Skeletal muscle tissue (tissue), 4 donors: ENCODE measurements around the gene SLC34A2. TPM values are rescaled to one million over a fixed set of nuclear protein-coding genes. Genes with fewer than 3 reads are reported as not detected.
"Not testable (repeated sequence)": the region's sequence is repeated elsewhere in the genome, so short reads cannot be mapped to it uniquely, and the experiment has no call there.

Experiments used
- H3K27ac ChIP-seq: one replicate; pipeline ENCODE4 v1.7.0; 2013; ENCODE audit warnings: mild to moderate bottlenecking, low read depth, low read length, inconsistent platforms
- H3K27me3 ChIP-seq, 3 donors: one replicate each; pipeline ENCODE4 v1.7.0; 2013; ENCODE audit warnings: low read length in 3 of 3; ENCODE audit not compliant: control insufficient read depth in 3 of 3, insufficient read depth in 3 of 3
- H3K36me3 ChIP-seq, 3 donors: one replicate each; pipeline ENCODE4 v1.7.0; 2013; ENCODE audit warnings: low read length in 3 of 3; ENCODE audit not compliant: control insufficient read depth in 3 of 3, insufficient read depth in 3 of 3
- H3K4me1 ChIP-seq, 3 donors: one replicate each; pipeline ENCODE4 v1.7.0; 2013; ENCODE audit warnings: low read length in 3 of 3, mild to moderate bottlenecking in 3 of 3; ENCODE audit not compliant: control insufficient read depth in 3 of 3, insufficient read depth in 3 of 3
- H3K4me3 ChIP-seq, 3 donors: one replicate each; pipeline ENCODE4 v1.7.0; 2013; ENCODE audit warnings: low read length in 3 of 3
- H3K9ac ChIP-seq, 3 donors: one replicate each; pipeline ENCODE4 v1.7.0; 2013; ENCODE audit warnings: low read length in 3 of 3, mild to moderate bottlenecking in 3 of 3, moderate library complexity in 2 of 3, low read depth in 1 of 3
- H3K9me3 ChIP-seq, 3 donors: one replicate each; pipeline ENCODE4 v1.7.0; 2013; ENCODE audit warnings: low read length in 3 of 3; ENCODE audit not compliant: control insufficient read depth in 3 of 3
- total RNA-seq: library from RNA; depleted of rRNA; stranded (reverse); fragments of >200 nt; gene quantifications from one replicate; pipeline ENCODE4 v1.2.3, GENCODE V29; 2014
- donor health status: Osteomylitis.

SLC34A2 gene
- total RNA-seq, 1 donor from 2014 or later: not detected

DNA sequence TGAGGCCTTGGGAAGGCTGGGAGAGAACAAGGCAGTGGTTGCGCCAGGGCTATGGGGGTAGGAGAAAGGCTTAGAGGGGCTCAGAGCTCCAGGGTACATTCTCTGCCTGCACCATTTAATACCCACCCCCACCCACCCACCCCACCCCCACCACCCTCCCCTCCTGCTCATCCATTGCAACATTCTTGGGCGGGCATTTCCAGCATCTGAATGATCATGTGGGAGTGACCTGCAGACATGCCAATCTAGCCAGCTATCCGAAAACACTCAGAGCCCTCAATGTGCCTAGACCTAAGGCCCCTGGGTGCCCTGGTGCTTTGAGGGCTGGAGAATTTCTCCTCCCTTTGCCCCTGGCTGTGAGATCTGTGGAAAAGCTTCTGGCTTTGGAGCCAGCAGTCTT is 3.1 kb downstream of the SLC34A2 start:
- no peak overlapping the region for H3K4me3 ChIP-seq
- no peak overlapping the region for H3K27ac ChIP-seq
- no peak overlapping the region for H3K9ac ChIP-seq
- no peaks in the 10 kb centered on the region for H3K36me3 ChIP-seq
- H3K4me1 ChIP-seq: no peaks in the 10 kb centered on the region
- H3K9me3 ChIP-seq: no peaks in the 10 kb centered on the region
- peaks cover 28 to 38% (median 30%) of the 10 kb centered on the region in 3 donors for H3K27me3 ChIP-seq

DNA sequence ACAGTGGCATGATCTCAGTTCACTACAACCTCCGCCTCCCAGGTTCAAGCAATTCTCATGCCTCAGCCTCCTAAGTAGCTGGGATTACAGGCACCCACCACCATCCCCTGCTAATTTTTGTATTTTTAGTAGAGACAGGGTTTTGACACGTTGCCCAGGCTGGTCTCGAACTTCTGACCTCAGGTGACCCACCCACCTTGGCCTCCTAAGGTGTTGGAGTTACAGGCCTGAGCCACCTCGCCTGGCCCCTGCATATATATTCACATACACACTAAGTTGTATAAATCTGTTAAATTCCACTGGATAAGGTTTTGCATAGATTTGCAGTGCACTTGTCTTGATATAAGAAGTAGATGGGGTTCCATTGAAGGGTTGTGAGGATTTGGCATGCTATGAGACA is 5.8 kb downstream of the SLC34A2 start:
- H3K36me3 ChIP-seq, H3K27ac ChIP-seq, H3K9ac ChIP-seq, H3K4me1 ChIP-seq, H3K4me3 ChIP-seq, H3K9me3 ChIP-seq: not testable (repeated sequence)
- H3K27me3 ChIP-seq: peaks cover 7 to 13% (median 7%) of the 10 kb centered on the region in 3 donors

DNA sequence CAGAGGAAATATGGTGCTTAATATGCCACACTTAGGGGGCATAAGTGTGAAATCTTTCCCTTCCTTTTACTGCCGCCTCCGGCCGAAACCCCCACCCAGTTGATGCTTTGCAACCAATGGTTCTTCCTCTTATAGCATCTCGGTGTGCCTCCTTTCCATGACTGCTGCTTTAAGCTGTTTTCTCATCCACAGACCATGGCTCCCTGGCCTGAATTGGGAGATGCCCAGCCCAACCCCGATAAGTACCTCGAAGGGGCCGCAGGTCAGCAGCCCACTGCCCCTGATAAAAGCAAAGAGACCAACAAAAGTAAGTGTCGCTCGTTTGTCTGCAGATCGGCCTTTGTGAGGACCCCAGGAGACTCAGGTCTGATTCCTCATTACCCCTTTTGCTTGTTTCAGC is 6.7 kb downstream of the SLC34A2 start:
- no peak overlapping the region for H3K4me3 ChIP-seq
- no peaks in the 10 kb centered on the region for H3K4me1 ChIP-seq
- peaks cover 4 to 7% (median 6%) of the 10 kb centered on the region in 3 donors for H3K27me3 ChIP-seq
- H3K36me3 ChIP-seq: no peaks in the 10 kb centered on the region
- no peak overlapping the region for H3K27ac ChIP-seq
- H3K9me3 ChIP-seq: no peaks in the 10 kb centered on the region
- no peak overlapping the region for H3K9ac ChIP-seq

GRCh38 chr4:25663781-25664180 is 8.1 kb downstream of the SLC34A2 start:
- H3K9ac ChIP-seq: no peak overlapping the region
- H3K4me1 ChIP-seq: no peaks in the 10 kb centered on the region
- no peak overlapping the region for H3K4me3 ChIP-seq
- H3K36me3 ChIP-seq: no peaks in the 10 kb centered on the region
- no peak overlapping the region for H3K27ac ChIP-seq
- peaks cover 0 to 7% (median 6%) of the 10 kb centered on the region in 3 donors for H3K27me3 ChIP-seq
- no peaks in the 10 kb centered on the region for H3K9me3 ChIP-seq

DNA sequence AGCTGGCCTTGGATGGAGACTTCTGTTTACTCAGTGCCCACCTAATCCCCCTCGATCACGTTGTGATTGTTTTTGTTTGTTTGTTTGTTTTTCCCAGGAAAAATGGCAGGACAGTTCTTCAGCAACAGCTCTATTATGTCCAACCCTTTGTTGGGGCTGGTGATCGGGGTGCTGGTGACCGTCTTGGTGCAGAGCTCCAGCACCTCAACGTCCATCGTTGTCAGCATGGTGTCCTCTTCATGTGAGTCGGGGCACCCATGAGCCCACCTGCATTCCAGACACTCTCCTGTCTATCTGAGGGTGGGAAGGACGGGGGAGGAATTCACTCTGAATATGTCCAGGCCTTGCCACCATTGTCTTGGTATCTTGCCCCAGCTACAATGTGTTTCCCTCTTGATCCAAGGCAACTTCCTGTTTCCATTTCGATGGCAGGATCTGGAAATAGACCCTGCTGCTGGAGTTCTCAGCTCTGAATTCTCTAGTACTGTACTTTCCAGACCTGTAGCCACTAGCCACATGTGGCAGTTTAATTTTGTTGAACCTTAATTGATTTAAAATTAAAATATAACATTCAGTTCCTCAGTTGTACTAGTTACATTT is 10.5 kb downstream of the SLC34A2 start:
- H3K9ac ChIP-seq: no peak overlapping the region
- H3K9me3 ChIP-seq: no peaks in the 10 kb centered on the region
- no peak overlapping the region for H3K27ac ChIP-seq
- H3K36me3 ChIP-seq: no peaks in the 10 kb centered on the region
- H3K4me3 ChIP-seq: no peak overlapping the region
- peaks cover 0 to 7% (median 6%) of the 10 kb centered on the region in 3 donors for H3K27me3 ChIP-seq
- H3K4me1 ChIP-seq: no peaks in the 10 kb centered on the region

GRCh38 chr4:25667931-25668557 is 12.4 kb downstream of the SLC34A2 start:
- no peaks in the 10 kb centered on the region for H3K4me1 ChIP-seq
- peaks cover 0 to 6% (median 3%) of the 10 kb centered on the region in 3 donors for H3K27me3 ChIP-seq
- no peak overlapping the region for H3K9ac ChIP-seq
- H3K27ac ChIP-seq: no peak overlapping the region
- H3K4me3 ChIP-seq: no peak overlapping the region
- no peaks in the 10 kb centered on the region for H3K36me3 ChIP-seq
- H3K9me3 ChIP-seq: no peaks in the 10 kb centered on the region

DNA sequence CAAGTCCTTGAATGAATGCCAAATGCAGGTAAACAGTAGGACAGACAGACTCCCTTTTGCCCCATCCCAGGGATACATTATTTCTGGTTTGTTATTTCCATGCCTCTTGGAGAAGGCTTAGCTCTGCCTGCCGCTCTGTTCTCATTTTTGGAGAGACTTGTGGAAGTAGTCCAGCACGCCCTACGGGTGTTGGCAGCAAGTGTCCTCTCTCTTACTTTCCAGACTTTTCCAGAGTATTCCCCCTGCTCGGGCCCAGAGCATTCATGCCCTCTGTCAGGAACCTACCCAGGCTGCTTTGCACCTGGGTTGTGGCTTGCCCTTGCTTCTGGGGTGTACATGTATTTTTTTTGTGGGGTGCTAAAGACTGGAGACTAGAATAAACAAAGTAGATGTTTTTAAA is 15.3 kb downstream of the SLC34A2 start:
- Histone ChIP-seq H3K27me3 (no peaks in the 10 kb centered on the region), H3K9me3 (no peaks in the 10 kb centered on the region), H3K4me1 (no peaks in the 10 kb centered on the region), H3K9ac (no peak overlapping the region), H3K36me3 (no peaks in the 10 kb centered on the region), H3K4me3 (no peak overlapping the region), H3K27ac (no peak overlapping the region)

DNA sequence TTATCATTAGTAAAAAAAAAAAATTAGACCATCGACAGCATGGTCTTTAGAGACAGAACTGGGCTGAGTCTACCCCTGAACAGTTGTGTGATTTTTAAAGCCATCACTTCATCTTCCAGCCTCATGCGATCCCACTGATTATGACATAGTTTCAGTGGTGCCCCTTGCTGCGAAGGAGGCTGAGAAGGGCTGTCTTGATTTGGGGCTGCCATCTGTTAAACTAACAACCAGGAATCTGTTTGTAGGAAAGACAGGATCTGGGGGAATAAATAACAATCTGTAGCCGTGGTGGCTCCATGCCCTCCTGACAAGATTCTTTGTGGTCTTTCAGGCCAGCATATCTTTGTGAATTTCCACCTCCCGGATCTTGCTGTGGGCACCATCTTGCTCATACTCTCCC is 17.1 kb downstream of the SLC34A2 start:
- H3K27me3 ChIP-seq: no peaks in the 10 kb centered on the region
- H3K9me3 ChIP-seq: no peaks in the 10 kb centered on the region
- no peak overlapping the region for H3K4me3 ChIP-seq
- no peaks in the 10 kb centered on the region for H3K4me1 ChIP-seq
- no peaks in the 10 kb centered on the region for H3K36me3 ChIP-seq
- no peak overlapping the region for H3K27ac ChIP-seq
- H3K9ac ChIP-seq: no peak overlapping the region

DNA sequence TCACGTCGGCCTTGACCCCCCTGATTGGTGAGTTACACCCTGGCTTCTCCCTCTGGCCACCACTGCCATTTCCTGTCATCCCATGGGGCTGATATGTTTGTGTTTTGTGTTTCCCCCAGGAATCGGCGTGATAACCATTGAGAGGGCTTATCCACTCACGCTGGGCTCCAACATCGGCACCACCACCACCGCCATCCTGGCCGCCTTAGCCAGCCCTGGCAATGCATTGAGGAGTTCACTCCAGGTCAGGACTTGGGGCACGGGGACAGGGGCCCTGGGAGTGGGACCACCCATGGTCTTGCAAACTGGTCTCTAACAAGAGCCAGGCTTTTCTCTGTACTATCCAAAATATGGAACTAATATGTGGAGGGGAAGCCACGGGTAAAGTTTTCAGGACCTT is 18.7 kb downstream of the SLC34A2 start:
- H3K36me3 ChIP-seq: no peaks in the 10 kb centered on the region
- no peaks in the 10 kb centered on the region for H3K9me3 ChIP-seq
- H3K4me1 ChIP-seq: no peaks in the 10 kb centered on the region
- no peak overlapping the region for H3K4me3 ChIP-seq
- H3K27me3 ChIP-seq: no peaks in the 10 kb centered on the region
- no peak overlapping the region for H3K27ac ChIP-seq
- H3K9ac ChIP-seq: no peak overlapping the region

DNA sequence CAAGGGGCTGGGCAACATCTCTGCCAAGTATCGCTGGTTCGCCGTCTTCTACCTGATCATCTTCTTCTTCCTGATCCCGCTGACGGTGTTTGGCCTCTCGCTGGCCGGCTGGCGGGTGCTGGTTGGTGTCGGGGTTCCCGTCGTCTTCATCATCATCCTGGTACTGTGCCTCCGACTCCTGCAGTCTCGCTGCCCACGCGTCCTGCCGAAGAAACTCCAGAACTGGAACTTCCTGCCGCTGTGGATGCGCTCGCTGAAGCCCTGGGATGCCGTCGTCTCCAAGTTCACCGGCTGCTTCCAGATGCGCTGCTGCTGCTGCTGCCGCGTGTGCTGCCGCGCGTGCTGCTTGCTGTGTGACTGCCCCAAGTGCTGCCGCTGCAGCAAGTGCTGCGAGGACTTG is 20.6 kb downstream of the SLC34A2 start:
- H3K4me3 ChIP-seq: no peak overlapping the region
- H3K27me3 ChIP-seq: no peaks in the 10 kb centered on the region
- no peak overlapping the region for H3K9ac ChIP-seq
- no peaks in the 10 kb centered on the region for H3K36me3 ChIP-seq
- no peaks in the 10 kb centered on the region for H3K9me3 ChIP-seq
- no peaks in the 10 kb centered on the region for H3K4me1 ChIP-seq
- H3K27ac ChIP-seq: no peak overlapping the region
